ENCODE data around the gene KIF20B. TPM values are rescaled to one million over a fixed set of nuclear protein-coding genes. Genes with fewer than 3 reads are reported as not detected.

Gene KIF20B
- total and polyA plus RNA-seq, 2 of the 13 experiments (the other 11 are each of a cell fraction or from before 2014, with no cell fraction given) = 3.5 to 38.6 TPM

- no peak overlapping the region for H3K4me2 ChIP-seq (ENCODE audit: low read depth, low read length)
- intact Hi-C loops (cut with micrococcal nuclease; ENCODE audit: unreplicated experiment) (no loop called here), in situ Hi-C loops (cut with HindIII; ENCODE audit: extremely low pct_ligation_motif_present, low pct_unique_long_range_greater_than_20kb) (no loop called here)
- TF ChIP-seq, protein P1, sequence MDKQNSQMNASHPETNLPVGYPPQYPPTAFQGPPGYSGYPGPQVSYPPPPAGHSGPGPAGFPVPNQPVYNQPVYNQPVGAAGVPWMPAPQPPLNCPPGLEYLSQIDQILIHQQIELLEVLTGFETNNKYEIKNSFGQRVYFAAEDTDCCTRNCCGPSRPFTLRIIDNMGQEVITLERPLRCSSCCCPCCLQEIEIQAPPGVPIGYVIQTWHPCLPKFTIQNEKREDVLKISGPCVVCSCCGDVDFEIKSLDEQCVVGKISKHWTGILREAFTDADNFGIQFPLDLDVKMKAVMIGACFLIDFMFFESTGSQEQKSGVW (CRISPR knock-in tag; IDR thresholded peaks at IDR 0.05; ENCODE audit: borderline replicate concordance) = no peak
- TF ChIP-seq ZNF225 (CRISPR knock-in tag; IDR thresholded peaks at IDR 0.05) (no peak), NFRKB (IDR thresholded peaks at IDR 0.05) (no peak), ZFP62 (CRISPR knock-in tag; IDR thresholded peaks at IDR 0.05) (no peak), ZKSCAN8 (CRISPR knock-in tag; IDR thresholded peaks at IDR 0.05; ENCODE audit: borderline replicate concordance) (no peak), ZBTB21 (CRISPR knock-in tag; IDR thresholded peaks at IDR 0.05) (no peak), MIER2 (CRISPR knock-in tag; IDR thresholded peaks at IDR 0.05) (no peak), ZNF33A (CRISPR knock-in tag; IDR thresholded peaks at IDR 0.05; ENCODE audit: borderline replicate concordance) (no peak), MTA3 (CRISPR knock-in tag; IDR thresholded peaks at IDR 0.05) (no peak), HIVEP1 (CRISPR knock-in tag; IDR thresholded peaks at IDR 0.05) (no peak), NFATC3 (CRISPR knock-in tag; IDR thresholded peaks at IDR 0.05) (no peak), TAF15 (IDR thresholded peaks at IDR 0.05; ENCODE audit: low read depth, low read length, poor library complexity, severe bottlenecking) (no peak), ZHX1 (CRISPR knock-in tag; IDR thresholded peaks at IDR 0.05; ENCODE audit: low read depth) (no peak), CHD4 (IDR thresholded peaks at IDR 0.05; ENCODE audit: borderline replicate concordance, low read length) (no peak), KMT2B (CRISPR knock-in tag; IDR thresholded peaks at IDR 0.05) (no peak), U2AF1 (optimal IDR thresholded peaks at IDR 0.05; ENCODE audit: low read depth, low read length) (no peak), EP300 (IDR thresholded peaks at IDR 0.05; ENCODE audit: low read depth in 2 of 2, low read length in 2 of 2) (no peak), EP300 (CRISPR knock-in tag; IDR thresholded peaks at IDR 0.05; ENCODE audit: borderline replicate concordance) (no peak)
- TF ChIP-seq, protein P2, sequence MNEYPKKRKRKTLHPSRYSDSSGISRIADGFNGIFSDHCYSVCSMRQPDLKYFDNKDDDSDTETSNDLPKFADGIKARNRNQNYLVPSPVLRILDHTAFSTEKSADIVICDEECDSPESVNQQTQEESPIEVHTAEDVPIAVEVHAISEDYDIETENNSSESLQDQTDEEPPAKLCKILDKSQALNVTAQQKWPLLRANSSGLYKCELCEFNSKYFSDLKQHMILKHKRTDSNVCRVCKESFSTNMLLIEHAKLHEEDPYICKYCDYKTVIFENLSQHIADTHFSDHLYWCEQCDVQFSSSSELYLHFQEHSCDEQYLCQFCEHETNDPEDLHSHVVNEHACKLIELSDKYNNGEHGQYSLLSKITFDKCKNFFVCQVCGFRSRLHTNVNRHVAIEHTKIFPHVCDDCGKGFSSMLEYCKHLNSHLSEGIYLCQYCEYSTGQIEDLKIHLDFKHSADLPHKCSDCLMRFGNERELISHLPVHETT (CRISPR knock-in tag; conservative IDR thresholded peaks at IDR 0.05) = no peak
- POLR2A ChIA-PET = interaction anchor here (0.9 to 1.4 kb wide), 2 partner anchors 40 kb away, joined by 3 to 4 read pairs; no protein-coding TSS in a partner anchor
- H4K20me1 ChIP-seq (ENCODE audit: insufficient read depth, low read length) = no peaks in the 10 kb centered on the region
- H2AFZ ChIP-seq (ENCODE audit: low read length) = no peak overlapping the region
- FAIRE-seq = no peak
- no peaks in the 10 kb centered on the region for H3K36me3 ChIP-seq (replicated peaks in 1 of 2; ENCODE audit: control insufficient read depth in 1 of 2, insufficient read depth in 2 of 2, low read length in 2 of 2)
- H3K27me3 ChIP-seq (ENCODE audit: control insufficient read depth in 1 of 2, insufficient read depth in 2 of 2, low read length in 2 of 2) = no peaks in the 10 kb centered on the region
- no TSS peak for BruUV-seq (replicated peaks)
- CTCF ChIA-PET (ENCODE audit: low intra/inter-chr PET ratio, low total read pairs) = no interaction called here
- no peak for DNase-seq (ENCODE audit: low spot score)
- no peaks in the 10 kb centered on the region for H3K79me2 ChIP-seq (ENCODE audit: insufficient read depth, low read length)
- no peak overlapping the region for H3K9ac ChIP-seq (ENCODE audit: insufficient read depth, low read depth, low read length)
- 89% methylated on average over 5 of the region's 5 CpGs for WGBS (ENCODE audit: low lambda C conversion rate)
- H3K9me3 ChIP-seq (ENCODE audit: low read length) = no peaks in the 10 kb centered on the region
- H3K4me3 ChIP-seq (replicated peaks in 1 of 3; ENCODE audit: insufficient read depth in 1 of 3, low read depth in 2 of 3, low read length in 3 of 3) = no peak overlapping the region
- no peaks in the 10 kb centered on the region for H3K4me1 ChIP-seq (ENCODE audit: insufficient read depth, low read length)
- H3K27ac ChIP-seq (ENCODE audit: extremely low read length, insufficient read depth, low read length) = no peak overlapping the region
- ATAC-seq = no peak
Measured at GRCh38 chr10:89683883-89684282, 17.5 kb upstream of the KIF20B start.
